HG03521 (cell line): ENCODE results near the gene ATP10A.

Experiments used
- ATAC-seq: cut with Tn5 transposase; IDR thresholded peaks from one replicate; pipeline ENCODE4 v1.9.1; 2021; ENCODE audit warnings: mild to moderate bottlenecking, moderate library complexity; ENCODE audit not compliant: unreplicated experiment

Gene ATP10A

DNA sequence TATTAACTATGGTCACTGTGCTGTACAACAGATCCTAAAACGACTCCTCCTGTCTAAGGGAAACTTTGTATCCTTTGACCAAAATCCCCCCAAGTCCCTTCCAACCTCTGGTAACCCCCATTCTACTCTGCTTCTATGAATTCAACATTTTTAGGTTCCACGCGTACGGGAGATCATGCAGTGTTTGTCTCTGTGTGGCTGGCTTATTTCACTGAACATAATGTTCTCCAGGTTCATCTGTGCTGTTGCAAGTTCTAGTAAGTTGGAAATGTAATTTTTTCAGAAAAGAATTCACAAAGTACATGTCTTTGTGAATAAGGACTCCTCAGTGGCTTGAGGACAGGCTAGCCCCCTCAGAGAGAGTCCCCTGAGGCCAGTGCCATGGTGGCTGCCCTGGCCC is 66.1 kb downstream of the ATP10A start:
- ATAC-seq, result no peak

DNA sequence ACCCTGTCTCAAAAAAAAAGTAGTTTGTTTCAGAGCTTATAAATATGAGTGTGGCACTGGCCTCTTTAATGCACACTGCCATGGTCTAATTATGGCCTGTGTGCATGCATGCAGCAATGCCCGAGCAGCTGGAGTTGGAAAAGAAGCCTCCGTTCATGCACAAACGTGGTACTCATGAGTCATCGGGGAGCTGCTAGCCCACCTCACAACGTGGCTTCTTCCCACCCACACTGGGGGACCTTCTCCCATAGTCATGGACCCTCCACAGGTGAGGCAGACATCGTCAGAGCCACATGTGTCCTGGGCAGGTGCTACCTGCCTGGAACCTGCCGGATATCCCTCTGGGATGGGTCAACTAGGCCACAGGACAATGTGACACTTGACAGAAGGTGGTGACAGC is 66.7 kb downstream of the ATP10A start:
- ATAC-seq, result no peak

DNA sequence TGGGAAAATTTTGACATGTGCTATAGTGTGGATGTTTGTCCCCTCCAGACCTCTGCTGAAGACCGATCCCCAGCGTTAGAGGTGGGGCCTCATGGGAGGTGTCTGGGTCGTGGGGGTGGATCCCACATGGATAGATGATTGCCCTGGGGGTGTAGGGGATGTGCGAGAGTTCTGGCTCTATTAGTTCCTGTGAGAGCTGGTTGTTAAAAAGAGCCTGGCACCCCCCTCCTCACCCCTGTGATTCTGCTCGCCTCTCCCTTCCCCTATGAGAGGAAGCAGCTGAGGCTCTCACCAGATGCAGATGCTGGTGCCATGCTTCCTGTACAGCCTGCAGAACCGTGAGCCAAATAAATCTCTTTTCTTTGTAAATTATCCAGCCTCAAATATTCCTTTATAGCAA is 67.4 kb downstream of the ATP10A start:
- no peak for ATAC-seq

DNA sequence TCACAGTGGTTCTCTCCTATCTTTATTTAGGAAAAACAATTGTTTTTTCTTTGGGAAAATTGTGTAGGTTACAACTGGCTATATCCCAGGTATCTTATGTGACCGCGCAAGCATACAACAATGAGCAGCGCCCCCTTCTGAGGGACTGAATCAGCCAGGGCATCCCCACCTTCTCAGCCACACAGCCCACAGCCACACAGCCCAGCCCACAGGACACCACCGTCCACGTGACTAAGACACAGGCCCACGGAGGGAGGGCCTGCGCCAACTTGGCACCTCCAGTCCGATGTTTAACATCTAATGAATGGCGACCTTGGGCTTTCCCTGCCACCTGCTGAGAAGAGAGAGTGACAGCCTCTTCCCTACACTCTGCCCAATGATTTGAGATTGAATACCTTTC is 68.1 kb downstream of the ATP10A start:
- ATAC-seq, result no peak

DNA sequence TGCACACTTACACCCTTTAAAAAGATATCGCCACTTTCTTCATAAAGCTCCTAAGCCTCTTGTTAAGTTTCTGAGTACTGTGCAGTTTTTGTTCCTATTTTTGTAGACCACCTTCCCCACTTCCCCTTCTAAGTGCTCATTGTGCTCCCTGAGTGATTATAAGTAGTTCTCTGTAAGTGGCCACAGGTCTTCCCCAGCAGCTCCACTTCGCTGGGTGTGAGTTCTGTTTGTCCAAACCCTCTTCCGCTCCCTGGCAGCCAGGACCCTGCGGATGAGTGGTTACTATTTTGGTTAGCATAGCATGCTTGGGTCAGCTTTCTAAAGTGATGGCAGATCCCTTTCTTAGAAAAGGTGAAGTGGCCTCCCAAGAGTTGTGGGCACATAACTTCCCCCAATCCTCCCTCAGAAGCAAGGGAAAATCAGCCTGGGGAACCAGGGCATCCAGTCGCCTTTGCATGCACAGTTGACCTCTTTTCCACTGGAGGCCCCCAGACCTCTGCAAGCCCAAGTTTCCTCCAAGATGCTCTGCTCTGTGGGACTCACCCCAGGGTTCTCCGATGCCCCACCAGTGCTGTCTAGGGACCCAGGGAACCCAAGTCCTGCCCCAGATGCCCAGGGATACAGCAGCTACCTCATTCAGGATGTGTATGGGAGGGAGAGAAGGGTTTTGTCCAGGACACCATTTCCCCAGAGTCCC is 69.6 kb downstream of the ATP10A start:
- ATAC-seq, result peak; percentile 62

DNA sequence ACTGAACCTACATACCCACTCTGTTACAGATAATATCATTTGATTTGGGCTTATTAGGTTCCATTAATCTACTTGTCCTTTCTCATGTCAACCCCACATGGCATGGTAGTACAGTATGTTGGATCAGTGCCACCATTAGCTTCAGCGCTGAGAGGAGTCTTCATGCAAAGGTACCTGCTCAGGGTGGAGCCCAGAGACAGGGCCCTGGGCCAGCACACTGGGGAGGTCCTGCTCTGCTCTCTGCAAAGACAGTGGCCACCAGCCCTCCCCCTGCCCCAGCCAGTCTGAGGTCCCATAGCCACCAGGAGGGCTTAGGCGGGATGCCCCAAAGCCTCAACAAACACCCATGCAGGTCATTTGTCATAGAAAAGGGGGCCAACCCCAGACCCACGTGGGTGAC is 71.0 kb downstream of the ATP10A start:
- no peak for ATAC-seq

DNA sequence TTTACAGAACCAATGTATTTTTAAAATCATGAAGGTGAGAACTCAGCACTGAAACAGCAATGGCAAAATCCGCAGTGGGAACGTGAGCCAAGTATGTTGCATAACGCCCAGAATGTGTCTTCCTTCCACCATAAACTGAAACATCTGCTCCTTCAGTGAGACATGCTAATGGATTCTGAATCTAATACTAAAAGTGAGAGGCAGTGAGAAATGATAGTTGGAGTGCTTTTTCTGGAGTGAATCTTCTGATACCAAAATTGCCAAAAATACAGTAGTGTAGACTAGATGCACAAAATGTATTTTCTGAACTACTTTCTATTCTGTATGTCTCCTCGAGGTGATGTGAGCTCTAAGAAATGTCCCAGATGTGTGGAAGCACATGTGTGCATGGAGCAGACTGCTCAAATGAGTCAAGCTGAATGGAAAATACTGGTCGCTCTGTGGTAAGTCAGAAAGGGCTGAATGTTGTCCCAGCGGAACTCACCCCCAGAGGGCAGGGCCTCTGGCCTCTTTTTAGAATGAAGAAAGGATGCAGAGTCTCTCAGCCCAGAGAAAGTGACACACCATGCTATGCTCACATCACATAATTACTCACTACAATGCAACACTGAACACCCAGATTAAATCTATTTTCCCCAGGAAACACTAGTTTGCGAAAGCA is 73.0 kb downstream of the ATP10A start:
- ATAC-seq, result no peak

DNA sequence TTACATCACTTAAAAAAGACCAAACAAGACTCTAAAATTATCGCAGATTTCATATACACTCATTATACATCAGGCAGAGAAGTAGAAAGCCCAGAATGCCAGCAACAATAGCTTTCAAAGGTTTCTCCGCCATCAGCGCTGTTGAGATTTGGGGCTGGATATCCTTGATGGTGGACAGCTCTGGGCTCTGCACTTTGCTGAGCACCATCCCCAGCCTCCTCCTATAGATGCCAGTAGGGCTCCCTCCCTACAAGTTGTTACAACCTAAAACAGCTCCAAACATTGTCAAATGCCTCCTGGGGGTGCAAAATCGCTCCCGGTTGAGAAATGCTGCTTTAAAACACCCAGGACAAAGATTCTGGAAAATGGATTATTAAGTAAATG is 73.5 kb downstream of the ATP10A start:
- no peak for ATAC-seq

DNA sequence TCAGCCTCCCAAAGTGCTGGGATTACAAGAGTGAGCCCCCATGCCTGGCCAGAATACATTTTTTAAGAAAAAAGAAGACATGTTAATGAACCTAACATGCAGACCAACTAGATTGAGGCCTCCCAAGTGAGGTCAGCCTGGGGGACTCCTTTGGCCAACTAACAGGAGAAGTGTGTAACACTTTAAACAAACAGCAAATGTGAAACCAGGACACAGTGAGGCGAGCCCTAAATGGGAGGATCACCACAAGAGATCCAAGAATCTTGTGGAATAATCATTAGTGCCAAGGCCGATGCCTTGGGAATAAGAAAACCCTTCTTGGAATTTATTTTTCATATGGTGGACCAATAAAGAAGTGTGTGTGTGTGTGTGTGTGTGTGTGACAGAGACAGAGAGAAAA is 73.9 kb downstream of the ATP10A start:
- no peak for ATAC-seq

DNA sequence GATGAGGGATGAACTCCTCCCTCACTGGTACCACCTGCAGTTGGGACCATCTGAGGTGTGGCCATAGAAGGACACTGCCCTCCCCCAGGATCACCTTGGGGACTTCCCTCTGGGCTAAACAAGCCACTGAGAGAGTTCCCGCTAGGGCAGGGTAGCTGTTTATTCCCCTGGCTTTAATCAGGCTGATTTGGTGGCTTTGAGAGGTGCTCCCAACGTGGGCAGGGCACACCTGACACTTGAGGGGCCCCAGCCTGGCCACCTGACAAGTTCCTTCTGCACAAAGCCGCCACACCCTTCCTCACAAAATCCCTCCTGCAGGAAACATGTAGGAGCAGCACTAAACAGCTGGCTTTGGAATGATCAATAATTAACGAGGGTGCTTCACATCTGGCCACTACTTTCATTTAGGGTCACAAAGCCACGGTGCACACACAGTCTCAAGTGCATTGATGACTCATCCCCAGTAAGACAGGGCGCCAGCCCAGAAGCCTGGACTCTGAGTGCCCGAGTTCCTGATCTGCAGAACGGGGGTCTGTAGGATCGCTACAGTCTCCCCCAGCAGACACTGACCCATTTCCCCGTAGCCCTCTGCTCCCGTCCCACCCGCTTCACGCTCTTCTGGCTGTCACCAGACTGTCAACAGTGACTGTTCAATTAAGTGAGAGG is 75.1 kb downstream of the ATP10A start:
- no peak for ATAC-seq

DNA sequence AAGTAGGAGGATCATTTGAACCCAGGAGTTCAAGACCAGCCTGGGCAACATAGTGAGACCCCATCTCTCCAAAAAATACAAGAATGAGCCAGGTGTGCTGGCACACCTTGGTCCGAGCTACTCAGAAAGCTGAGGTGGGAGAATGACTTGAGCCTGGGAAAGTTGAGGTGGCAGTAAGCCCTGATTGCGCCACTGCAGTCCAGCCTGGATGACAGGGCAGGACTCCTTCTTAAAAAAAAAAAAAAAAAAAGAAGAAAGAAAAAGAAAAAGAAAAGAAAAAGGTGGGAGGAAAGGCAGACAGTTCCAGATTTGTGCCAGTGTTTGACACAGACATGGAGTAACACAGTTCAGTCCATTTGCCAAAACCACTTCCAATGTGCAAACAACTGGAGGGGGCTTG is 75.7 kb downstream of the ATP10A start:
- ATAC-seq, result no peak

DNA sequence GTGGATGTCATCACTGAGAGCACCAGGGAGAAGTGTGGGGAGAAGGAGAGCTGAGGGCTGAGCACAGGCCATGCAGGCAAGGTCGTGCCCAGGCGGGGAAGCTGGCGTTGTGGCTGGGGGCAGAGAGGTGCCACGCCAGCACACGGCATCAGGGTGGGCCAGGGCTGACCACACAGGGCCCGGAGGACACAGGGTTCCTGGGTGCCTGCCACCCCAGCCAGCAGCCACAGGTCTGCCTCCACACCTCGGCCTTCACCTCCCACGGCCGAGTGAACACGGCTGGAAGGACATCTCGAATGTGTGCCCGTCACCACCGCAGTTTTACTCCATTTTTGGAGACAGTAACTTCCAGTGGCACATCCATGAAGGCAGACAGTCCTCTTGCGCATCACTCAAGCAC is 77.1 kb downstream of the ATP10A start:
- ATAC-seq, result no peak

DNA sequence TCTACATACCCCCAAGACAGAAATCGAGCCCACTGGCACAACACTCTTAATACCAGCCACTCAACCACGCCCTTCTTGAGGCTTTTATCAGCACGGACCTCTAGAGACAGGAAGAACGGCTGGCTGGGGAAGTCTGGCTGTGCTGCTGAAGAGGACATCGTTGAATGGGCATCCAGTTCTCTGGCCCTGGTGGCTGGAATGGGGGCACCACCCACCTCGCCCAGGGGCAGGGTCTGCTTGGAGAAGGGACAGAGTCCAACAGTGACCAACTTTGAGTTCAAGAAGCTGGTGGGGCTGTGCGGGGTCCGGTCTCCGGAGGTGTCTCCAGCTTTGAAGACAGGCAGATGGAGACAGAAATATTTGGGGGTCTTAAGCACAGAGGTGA is 77.5 kb downstream of the ATP10A start:
- ATAC-seq, result no peak

DNA sequence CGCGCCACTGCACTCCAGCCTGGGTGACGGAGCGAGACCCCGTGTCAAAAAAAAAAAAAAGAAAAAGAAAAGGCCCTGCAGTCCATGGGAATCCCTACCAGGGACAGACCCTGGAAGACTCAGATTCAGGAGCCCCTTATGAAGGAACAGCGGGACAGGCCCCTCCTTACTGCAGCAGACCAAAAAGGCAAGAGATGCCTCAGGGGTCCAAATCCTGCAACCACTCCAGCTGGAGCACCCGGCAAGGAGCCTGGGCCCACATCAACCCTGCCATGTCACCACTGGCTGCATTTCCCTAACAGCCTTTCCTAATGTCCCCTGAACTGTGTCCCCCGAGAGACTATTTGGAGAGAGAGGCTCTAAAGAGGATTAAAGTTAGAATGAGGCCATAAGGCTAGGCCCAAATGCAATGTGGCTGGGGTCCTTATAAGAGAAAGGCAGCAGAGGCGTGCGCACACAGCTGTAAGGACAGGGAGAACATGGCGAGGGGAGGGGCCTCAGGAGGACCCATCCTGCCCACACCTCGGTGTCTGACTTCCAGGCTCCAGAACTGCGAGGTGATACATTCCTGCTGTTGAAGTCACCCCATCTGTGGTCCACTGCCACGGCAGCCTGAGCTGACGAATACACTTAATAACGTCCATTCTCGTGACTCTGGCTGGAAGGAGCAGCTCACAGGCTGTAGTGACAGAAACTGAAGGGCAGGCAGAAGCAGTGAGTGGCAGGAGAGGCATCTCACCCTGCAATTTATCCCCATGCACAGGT is 78.1 kb downstream of the ATP10A start:
- ATAC-seq, result no peak

DNA sequence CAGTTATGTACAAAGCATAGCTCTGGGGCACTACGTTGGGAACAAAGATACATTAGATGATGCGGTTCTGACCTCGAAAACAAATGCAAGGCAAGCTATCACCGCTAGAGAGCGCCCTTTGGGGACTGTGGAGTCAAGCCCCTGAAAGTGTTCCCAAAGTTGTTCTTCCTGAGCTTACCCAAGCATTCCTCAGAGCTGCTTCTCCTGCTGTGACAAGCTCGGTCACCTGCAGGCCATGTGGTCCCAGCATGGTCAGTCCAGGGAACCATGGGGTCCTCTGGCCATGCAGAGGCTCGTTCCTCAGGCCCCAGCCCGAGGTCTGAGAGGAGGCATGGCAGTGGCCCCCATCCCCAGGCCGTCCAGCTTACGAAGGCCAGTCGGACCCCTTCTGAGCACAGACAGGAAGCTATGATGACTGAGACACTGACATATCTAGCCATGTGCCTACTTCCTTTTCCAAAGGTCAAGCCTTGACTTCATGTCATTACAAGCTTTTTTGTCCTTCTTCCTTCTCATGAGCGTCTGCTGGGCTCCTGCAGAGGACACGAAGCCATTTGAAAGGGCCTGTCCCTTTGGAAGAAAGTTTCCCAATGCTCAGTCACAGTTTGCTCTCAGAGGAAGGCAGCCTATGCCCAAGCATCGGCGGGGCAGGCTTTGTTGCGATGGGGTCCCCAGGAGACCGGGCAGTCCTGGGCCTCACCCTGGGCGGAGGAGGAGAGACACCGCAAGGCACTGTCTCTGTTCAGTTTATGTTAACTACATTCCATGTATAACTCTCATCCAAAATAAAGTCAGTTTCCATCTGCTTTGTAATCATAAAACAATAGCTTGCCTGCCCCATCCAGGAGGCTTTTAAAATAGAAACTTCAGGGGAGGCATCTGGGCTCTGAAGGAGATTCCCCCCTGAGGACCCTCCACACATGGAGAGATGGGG is 79.3 kb downstream of the ATP10A start:
- no peak for ATAC-seq

DNA sequence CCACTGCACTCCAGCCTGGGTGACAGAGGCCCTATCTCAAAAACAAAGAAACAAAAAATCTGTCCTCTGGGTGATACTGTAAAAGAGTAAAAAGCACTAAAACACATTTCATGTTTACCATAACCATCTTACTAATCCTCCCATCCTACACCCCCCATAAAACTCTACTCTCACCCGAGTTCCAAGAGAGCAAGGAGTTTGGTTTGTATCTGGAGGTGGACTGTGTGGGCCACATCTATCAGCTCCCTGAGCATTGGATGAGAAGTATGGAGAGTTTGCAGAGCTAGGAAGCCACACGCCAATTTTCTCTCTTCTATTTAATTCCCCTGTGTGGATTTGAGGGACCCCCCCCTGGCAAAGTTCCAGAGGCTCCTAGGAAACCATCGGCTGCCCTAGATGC is 80.0 kb downstream of the ATP10A start:
- no peak for ATAC-seq

DNA sequence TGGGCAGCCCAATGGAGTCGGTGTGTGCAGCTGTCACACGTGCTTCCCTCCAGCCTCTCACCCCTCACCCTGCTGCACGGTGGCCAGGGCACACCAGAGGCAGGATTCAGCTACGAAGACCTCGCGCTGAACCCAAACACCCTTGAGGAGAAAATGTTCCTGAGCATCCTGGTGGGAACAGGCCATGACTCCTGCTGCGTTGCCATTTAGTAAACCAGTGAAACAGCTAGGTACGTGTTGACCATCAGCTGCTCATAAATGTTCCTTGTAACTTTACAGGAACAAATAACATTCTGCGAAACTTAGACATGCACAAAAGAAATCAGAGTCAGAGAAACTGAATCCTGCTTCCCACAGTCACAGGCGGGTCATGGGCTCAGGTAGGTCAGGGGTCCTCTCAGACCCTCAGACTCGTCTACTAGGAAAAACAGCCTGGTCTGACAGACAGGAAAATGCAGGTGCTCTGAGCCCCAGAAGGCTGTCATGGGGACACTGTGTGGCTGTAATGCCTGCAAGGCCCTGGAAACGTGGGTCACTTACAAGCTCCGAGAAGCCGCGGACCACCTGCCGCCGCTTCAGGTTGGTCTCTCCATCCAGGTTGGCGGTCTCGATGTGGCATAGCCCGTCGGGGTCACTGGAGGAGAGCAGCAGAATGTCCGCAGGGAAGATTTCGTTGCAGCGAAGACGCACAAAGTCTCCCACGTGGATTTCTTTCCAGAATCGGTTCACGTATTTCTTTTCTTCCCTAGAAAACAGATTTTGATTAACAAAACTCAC is 82.5 kb downstream of the ATP10A start:
- no peak for ATAC-seq

DNA sequence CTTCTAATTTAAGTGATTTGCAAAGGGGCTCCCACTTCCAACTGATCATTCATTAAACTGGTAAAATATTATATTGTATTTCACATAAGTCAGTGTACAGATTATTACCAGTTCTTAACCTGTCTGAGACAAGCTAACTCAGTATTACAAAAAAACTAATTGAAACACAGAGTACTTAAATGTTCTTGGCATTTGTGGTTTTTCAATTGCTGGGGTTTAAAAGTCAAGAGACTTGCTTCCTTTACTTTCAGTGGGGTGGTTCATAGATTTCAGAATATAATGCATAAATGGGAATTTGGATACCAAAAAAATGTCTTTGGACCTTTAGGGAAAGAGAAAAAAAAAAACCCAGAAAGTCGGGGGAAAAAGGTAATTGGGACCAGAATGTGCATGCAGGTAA is 85.0 kb downstream of the ATP10A start:
- no peak for ATAC-seq

DNA sequence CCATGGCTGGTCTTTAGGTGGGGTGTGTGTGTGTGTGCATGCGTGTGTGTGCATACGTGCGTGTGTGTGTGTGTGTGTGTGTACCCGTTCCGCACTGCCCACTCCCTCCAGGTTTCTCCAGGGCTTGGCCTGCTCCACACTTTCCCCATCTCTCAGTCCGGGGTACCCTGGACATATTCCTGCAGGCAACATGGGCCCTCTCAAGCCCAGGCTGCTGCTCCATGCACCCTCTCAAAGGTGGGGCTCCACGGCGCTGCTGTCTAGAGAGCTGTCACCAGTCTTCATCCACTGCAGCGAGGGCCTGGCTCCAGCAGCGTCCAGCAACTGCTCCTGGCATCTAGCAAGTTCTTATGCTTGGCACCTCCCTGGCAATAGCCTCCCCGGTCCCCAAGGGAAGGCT is 86.1 kb downstream of the ATP10A start:
- no peak for ATAC-seq
